K562 (cell line): ENCODE data around the gene CORT. TPM values are rescaled to one million over a fixed set of nuclear protein-coding genes. Genes with fewer than 3 reads are reported as not detected.

Source experiments
- ARNT ChIP-seq, 2 experiments: fragments of 450-650 bp; IDR thresholded peaks; 2 replicates each; pipeline ENCODE4 v1.6.1; 2016; ENCODE audit warnings: mild to moderate bottlenecking in 1 of 2
- CCNT2 ChIP-seq: IDR thresholded peaks from 2 replicates; pipeline ENCODE4 v1.6.1; 2011; ENCODE audit warnings: borderline replicate concordance, low read depth, mild to moderate bottlenecking, moderate library complexity, mixed read lengths, low read length; ENCODE audit not compliant: insufficient read length; ENCODE audit errors: extremely low read depth
- ETV1 ChIP-seq: fragments of 450-650 bp; conservative IDR thresholded peaks from 2 replicates; pipeline ENCODE4 v1.6.1; 2016; ENCODE audit warnings: missing genetic modification characterization, control low read depth, low read depth, missing compliant biosample characterization
- FIP1L1 ChIP-seq: fragments of 200-400 bp; formaldehyde crosslinking; IDR thresholded peaks from 2 replicates; pipeline ENCODE4 v1.6.1; 2018; ENCODE audit warnings: mild to moderate bottlenecking, low read depth, low read length; ENCODE audit not compliant: poor library complexity, severe bottlenecking
- GABPA ChIP-seq: fragments of 200-800 bp; sonication (Bioruptor generic); conservative IDR thresholded peaks from 2 replicates; pipeline ENCODE4 v1.6.1; 2016; ENCODE audit warnings: low read depth, missing genetic modification characterization, missing compliant biosample characterization
- KLF1 ChIP-seq: fragments of 450-650 bp; IDR thresholded peaks from 2 replicates; pipeline ENCODE4 v1.6.1; 2016; ENCODE audit warnings: missing genetic modification characterization, missing compliant biosample characterization
- L3MBTL2 ChIP-seq: fragments of 450-650 bp; IDR thresholded peaks from 2 replicates; pipeline ENCODE4 v1.6.1; 2016; ENCODE audit warnings: mild to moderate bottlenecking, moderate library complexity
- MAFF ChIP-seq: IDR thresholded peaks from 2 replicates; pipeline ENCODE4 v1.6.1; 2012; ENCODE audit warnings: low read length, improper control_type of control experiment
- NEUROD1 ChIP-seq: fragments of 150-350 bp; IDR thresholded peaks from 2 replicates; pipeline ENCODE4 v1.6.1; 2014; ENCODE audit warnings: borderline replicate concordance, low read length, low read depth; ENCODE audit not compliant: partially characterized antibody
- PML ChIP-seq: IDR thresholded peaks from 2 replicates; pipeline ENCODE4 v1.6.1; 2012; ENCODE audit warnings: low read length, inconsistent platforms
- POLR2G ChIP-seq: fragments of 200-400 bp; formaldehyde crosslinking; IDR thresholded peaks from 2 replicates; pipeline ENCODE4 v1.6.1; 2017; ENCODE audit warnings: low read depth, mild to moderate bottlenecking, antibody characterized with exemption, low read length, moderate library complexity
- POU5F1 ChIP-seq: fragments of 150-350 bp; IDR thresholded peaks from 2 replicates; pipeline ENCODE4 v1.6.1; 2014; ENCODE audit warnings: borderline replicate concordance, low read length, low read depth, mild to moderate bottlenecking; ENCODE audit not compliant: partially characterized antibody
- RNF2 ChIP-seq: sonication (generic); IDR thresholded peaks from 2 replicates; pipeline ENCODE4 v1.6.1; 2016
- SNIP1 ChIP-seq: fragments of 450-650 bp; IDR thresholded peaks from 2 replicates; pipeline ENCODE4 v1.7.1; 2017; ENCODE audit warnings: low read depth, mild to moderate bottlenecking
- SPI1 ChIP-seq: IDR thresholded peaks from 2 replicates; pipeline ENCODE4 v1.6.1; 2011; ENCODE audit warnings: low read depth, low read length, control low read depth, borderline replicate concordance
- TAF1 ChIP-seq: IDR thresholded peaks from 2 replicates; pipeline ENCODE4 v1.6.1; 2011; ENCODE audit warnings: mild to moderate bottlenecking, low read length, moderate library complexity; ENCODE audit not compliant: insufficient read depth, control insufficient read depth, severe bottlenecking; ENCODE audit errors: extremely low read depth
- ZNF384 ChIP-seq: IDR thresholded peaks from 2 replicates; pipeline ENCODE4 v1.6.1; 2012; ENCODE audit warnings: low read depth, low read length, improper control_type of control experiment
- ZNF41 ChIP-seq: fragments of 250-450 bp; sonication (Bioruptor Pico); conservative IDR thresholded peaks from 2 replicates; pipeline ENCODE4 v1.4.0; 2020; ENCODE audit warnings: mild to moderate bottlenecking
- polyA plus RNA-seq, 8 experiments: library from polyadenylated mRNA; depleted of rRNA in 4 of 8; stranded (reverse) in 5 of 8; unstranded in 3 of 8; fragments of >200 nt; fragmentation: Nextera tagmentation in 2 of 8; fragmentation: Illumina TruSeq in 1 of 8; extraction: Ambion mirVana in 2 of 8; extraction: Trizol in 1 of 8; gene quantifications; 2 replicates each; pipeline versions ENCODE4 v1.2.1 to v1.2.3, GENCODE V29; 2011 to 2014; ENCODE audit warnings: inconsistent platforms in 1 of 8, missing spikeins in 1 of 8
- total RNA-seq, 7 experiments: library from RNA; depleted of rRNA in 6 of 7; stranded (reverse); fragments of >200 nt in 6 of 7; fragmentation: Illumina TruSeq in 2 of 7; extraction: Trizol in 2 of 7; gene quantifications; 2 replicates each; pipeline versions ENCODE4 v1.2.1 to v1.2.3, GENCODE V29; 2011 to 2021; ENCODE audit warnings: low replicate concordance in 1 of 7
- TF ChIP-seq, protein P1 (sequence below), 2 experiments: fragments of 450-650 bp in 1 of 2; sonication (generic) in 1 of 2; formaldehyde crosslinking in 1 of 2; IDR thresholded peaks in 1 of 2; conservative IDR thresholded peaks in 1 of 2; 2 replicates each; pipeline versions ENCODE4 v1.6.1 to v1.8.1; 2016 to 2023; ENCODE audit warnings: mild to moderate bottlenecking in 2 of 2, moderate library complexity in 2 of 2, inconsistent platforms in 1 of 2, missing genetic modification reagents in 1 of 2
- TF ChIP-seq, protein P2 (sequence below): IDR thresholded peaks from 2 replicates; pipeline ENCODE4 v1.6.1; 2014; ENCODE audit warnings: antibody characterized with exemption
- TF ChIP-seq, protein P3 (sequence below), 2 experiments: fragments of 150-350 bp in 1 of 2; IDR thresholded peaks; 2 replicates each; pipeline ENCODE4 v1.6.1; 2012 to 2016; ENCODE audit warnings: low read depth in 2 of 2, low read length in 2 of 2, mild to moderate bottlenecking in 1 of 2, moderate library complexity in 1 of 2

CORT gene
- total and polyA plus RNA-seq, 9 of the 15 experiments (the other 6 are each of a cell fraction or from before 2014, with no cell fraction given), result 0.08 to 0.54 (median 0.13) TPM; not detected in 5

- TF ChIP-seq, protein P1, sequence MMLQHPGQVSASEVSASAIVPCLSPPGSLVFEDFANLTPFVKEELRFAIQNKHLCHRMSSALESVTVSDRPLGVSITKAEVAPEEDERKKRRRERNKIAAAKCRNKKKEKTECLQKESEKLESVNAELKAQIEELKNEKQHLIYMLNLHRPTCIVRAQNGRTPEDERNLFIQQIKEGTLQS (IDR thresholded peaks at IDR 0.05), result no peak
- TF ChIP-seq, protein P1 (CRISPR knock-in tag; conservative IDR thresholded peaks at IDR 0.05), result 0 out of 2 replicates have a peak, but pooled peaks have one; percentile 48
- TF ChIP-seq, protein P2, sequence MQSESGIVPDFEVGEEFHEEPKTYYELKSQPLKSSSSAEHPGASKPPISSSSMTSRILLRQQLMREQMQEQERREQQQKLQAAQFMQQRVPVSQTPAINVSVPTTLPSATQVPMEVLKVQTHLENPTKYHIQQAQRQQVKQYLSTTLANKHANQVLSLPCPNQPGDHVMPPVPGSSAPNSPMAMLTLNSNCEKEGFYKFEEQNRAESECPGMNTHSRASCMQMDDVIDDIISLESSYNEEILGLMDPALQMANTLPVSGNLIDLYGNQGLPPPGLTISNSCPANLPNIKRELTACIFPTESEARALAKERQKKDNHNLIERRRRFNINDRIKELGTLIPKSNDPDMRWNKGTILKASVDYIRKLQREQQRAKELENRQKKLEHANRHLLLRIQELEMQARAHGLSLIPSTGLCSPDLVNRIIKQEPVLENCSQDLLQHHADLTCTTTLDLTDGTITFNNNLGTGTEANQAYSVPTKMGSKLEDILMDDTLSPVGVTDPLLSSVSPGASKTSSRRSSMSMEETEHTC, result peak; percentile 99
- TF ChIP-seq KLF1 (tag) (no peak), L3MBTL2 (peak; percentile 99), ETV1 (tag) (peak; percentile 79), CCNT2 (peak; percentile 11), SNIP1 (no peak), TAF1 (peak; percentile 79), POU5F1 (peak; percentile 75), SPI1 (peak; percentile 55; the same call in 1 of the 2 replicates), RNF2 (peak; percentile 88), MAFF (peak; percentile 38; the same call in 1 of the 2 replicates), ZNF384 (peak; percentile 37; the same call in 1 of the 2 replicates), PML (peak; percentile 65; the same call in 1 of the 2 replicates), ZNF41 (0 out of 2 replicates have a peak, but pooled peaks have one; percentile 58), FIP1L1 (no peak), POLR2G (peak; percentile 92), NEUROD1 (peak; percentile 69), ARNT (IDR thresholded peaks at IDR 0.05) (peak in 1 of 2 experiments; percentile 95; a peak in 3 of 4 replicates), GABPA (tag) (peak; percentile 83)
- TF ChIP-seq, protein P3, sequence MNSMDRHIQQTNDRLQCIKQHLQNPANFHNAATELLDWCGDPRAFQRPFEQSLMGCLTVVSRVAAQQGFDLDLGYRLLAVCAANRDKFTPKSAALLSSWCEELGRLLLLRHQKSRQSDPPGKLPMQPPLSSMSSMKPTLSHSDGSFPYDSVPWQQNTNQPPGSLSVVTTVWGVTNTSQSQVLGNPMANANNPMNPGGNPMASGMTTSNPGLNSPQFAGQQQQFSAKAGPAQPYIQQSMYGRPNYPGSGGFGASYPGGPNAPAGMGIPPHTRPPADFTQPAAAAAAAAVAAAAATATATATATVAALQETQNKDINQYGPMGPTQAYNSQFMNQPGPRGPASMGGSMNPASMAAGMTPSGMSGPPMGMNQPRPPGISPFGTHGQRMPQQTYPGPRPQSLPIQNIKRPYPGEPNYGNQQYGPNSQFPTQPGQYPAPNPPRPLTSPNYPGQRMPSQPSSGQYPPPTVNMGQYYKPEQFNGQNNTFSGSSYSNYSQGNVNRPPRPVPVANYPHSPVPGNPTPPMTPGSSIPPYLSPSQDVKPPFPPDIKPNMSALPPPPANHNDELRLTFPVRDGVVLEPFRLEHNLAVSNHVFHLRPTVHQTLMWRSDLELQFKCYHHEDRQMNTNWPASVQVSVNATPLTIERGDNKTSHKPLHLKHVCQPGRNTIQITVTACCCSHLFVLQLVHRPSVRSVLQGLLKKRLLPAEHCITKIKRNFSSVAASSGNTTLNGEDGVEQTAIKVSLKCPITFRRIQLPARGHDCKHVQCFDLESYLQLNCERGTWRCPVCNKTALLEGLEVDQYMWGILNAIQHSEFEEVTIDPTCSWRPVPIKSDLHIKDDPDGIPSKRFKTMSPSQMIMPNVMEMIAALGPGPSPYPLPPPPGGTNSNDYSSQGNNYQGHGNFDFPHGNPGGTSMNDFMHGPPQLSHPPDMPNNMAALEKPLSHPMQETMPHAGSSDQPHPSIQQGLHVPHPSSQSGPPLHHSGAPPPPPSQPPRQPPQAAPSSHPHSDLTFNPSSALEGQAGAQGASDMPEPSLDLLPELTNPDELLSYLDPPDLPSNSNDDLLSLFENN (IDR thresholded peaks at IDR 0.05; ENCODE audit: low read depth in 2 of 2, low read length in 2 of 2), result no peak
Measured at GRCh38 chr1:10472220-10473144, 22.7 kb downstream of the CORT start, which contains the start of gene DFFA (continued).
